Bronchial epithelial cell (primary cell): ENCODE results near the gene TANC1. TPM values are rescaled to one million over a fixed set of nuclear protein-coding genes. Genes with fewer than 3 reads are reported as not detected.

ENCODE experiments used
- DNase-seq: peaks from one replicate; pipeline ENCODE4 v3.0.0-alpha.2; 2010; ENCODE audit warnings: low read depth
- FAIRE-seq: peaks from 2 replicates; lab custom pipeline; 2011; peaks lifted over from hg19 to GRCh38; lab: Jason Lieb, UNC
- H3K27me3 ChIP-seq: 2 replicates; pipeline ENCODE4 v1.5.1; 2011; ENCODE audit warnings: low read length; ENCODE audit not compliant: control insufficient read depth, insufficient read depth
- H3K36me3 ChIP-seq: 2 replicates; pipeline ENCODE4 v1.5.1; 2011; ENCODE audit warnings: low read length; ENCODE audit not compliant: control insufficient read depth, insufficient read depth
- H3K4me3 ChIP-seq: 2 replicates; pipeline ENCODE4 v1.5.1; 2011; ENCODE audit warnings: mild to moderate bottlenecking, low read depth, low read length, control low read depth
- total RNA-seq: library from RNA; depleted of rRNA; stranded (reverse); fragments of >200 nt; gene quantifications from 2 replicates; pipeline ENCODE4 v1.2.1, GENCODE V29; 2014
- TF ChIP-seq, protein P1 (sequence below): IDR thresholded peaks from 2 replicates; pipeline ENCODE4 v1.5.1; 2011; ENCODE audit warnings: mild to moderate bottlenecking, moderate library complexity, low read length, control low read depth, inconsistent platforms; ENCODE audit not compliant: insufficient read depth, severe bottlenecking

Gene TANC1
- total RNA-seq, 1 donor from 2014 or later = 29.5 TPM

- H3K27me3 ChIP-seq = no peaks in the 10 kb centered on the region
- H3K36me3 ChIP-seq = peaks cover 26% of the 10 kb centered on the region
- H3K4me3 ChIP-seq = no peak overlapping the region
- DNase-seq (no peak), FAIRE-seq (no peak)
- TF ChIP-seq, protein P1, sequence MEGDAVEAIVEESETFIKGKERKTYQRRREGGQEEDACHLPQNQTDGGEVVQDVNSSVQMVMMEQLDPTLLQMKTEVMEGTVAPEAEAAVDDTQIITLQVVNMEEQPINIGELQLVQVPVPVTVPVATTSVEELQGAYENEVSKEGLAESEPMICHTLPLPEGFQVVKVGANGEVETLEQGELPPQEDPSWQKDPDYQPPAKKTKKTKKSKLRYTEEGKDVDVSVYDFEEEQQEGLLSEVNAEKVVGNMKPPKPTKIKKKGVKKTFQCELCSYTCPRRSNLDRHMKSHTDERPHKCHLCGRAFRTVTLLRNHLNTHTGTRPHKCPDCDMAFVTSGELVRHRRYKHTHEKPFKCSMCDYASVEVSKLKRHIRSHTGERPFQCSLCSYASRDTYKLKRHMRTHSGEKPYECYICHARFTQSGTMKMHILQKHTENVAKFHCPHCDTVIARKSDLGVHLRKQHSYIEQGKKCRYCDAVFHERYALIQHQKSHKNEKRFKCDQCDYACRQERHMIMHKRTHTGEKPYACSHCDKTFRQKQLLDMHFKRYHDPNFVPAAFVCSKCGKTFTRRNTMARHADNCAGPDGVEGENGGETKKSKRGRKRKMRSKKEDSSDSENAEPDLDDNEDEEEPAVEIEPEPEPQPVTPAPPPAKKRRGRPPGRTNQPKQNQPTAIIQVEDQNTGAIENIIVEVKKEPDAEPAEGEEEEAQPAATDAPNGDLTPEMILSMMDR = no peak
Observed at GRCh38 chr2:159186462-159186861, 218.0 kb downstream of the TANC1 start.

DNA sequence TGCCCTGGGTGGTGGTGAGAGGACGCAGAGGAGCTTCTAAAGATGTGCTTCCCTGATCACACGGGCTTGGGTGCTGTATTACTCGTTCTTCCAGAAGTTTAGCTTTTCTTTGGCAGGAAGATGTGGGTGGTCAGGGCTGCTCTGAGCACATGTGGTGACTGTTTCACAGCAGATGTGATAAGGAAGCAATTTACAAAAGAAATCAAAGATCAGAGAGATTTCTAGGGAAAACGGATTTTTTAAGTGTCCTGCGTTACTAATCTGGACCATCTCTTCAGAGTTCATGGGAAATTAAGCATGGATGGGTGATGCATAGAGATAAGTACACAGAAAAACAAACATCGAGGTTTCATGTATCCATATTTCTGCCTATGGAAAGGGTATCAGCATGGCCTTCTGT lies 218.7 kb downstream of the TANC1 start:
- Histone ChIP-seq H3K4me3 (no peak overlapping the region), H3K27me3 (no peaks in the 10 kb centered on the region), H3K36me3 (peaks cover 26% of the 10 kb centered on the region)
- no peak for FAIRE-seq
- TF ChIP-seq, protein P1 = no peak
- no peak for DNase-seq

GRCh38 chr2:159188449-159188848 lies 220.0 kb downstream of the TANC1 start:
- DNase-seq (no peak), FAIRE-seq (no peak)
- Histone ChIP-seq H3K27me3 (no peaks in the 10 kb centered on the region), H3K36me3 (peaks cover 24% of the 10 kb centered on the region), H3K4me3 (no peak overlapping the region)
- TF ChIP-seq, protein P1 = no peak

GRCh38 chr2:159192371-159192918 lies 224.0 kb downstream of the TANC1 start:
- Histone ChIP-seq H3K36me3 (peaks cover 24% of the 10 kb centered on the region), H3K27me3 (no peaks in the 10 kb centered on the region), H3K4me3 (no peak overlapping the region)
- TF ChIP-seq, protein P1 = no peak
- DNase-seq (no peak), FAIRE-seq (no peak)

DNA sequence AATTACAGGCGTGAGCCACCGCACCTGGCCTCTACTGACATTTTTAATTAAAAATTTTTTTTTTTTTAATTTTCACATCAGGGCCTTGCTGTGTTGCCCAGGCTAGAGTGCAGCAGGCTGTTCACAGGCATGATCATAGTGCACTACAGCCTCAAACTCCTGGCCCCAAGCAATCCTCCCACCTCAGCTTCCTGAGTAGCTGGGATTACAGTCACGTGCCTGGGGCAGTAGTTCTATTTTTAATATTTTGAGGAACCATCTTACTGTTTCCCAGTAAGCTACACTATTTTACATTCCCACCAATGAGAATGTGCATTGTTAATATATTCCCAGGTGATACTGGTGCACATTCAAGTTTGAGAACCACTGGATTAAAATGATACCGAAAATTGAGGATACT lies 225.4 kb downstream of the TANC1 start:
- H3K4me3 ChIP-seq = no peak overlapping the region
- H3K27me3 ChIP-seq = no peaks in the 10 kb centered on the region
- TF ChIP-seq, protein P1 = no peak
- FAIRE-seq = no peak
- H3K36me3 ChIP-seq = peaks cover 27% of the 10 kb centered on the region
- DNase-seq = no peak

GRCh38 chr2:159194241-159194640 lies 225.8 kb downstream of the TANC1 start:
- Histone ChIP-seq H3K36me3 (peaks cover 28% of the 10 kb centered on the region), H3K4me3 (no peak overlapping the region), H3K27me3 (no peaks in the 10 kb centered on the region)
- no peak for DNase-seq
- FAIRE-seq = no peak
- TF ChIP-seq, protein P1 = no peak
